HCT116 (cell line): ENCODE results near the gene CD28. TPM values are rescaled to one million over a fixed set of nuclear protein-coding genes. Genes with fewer than 3 reads are reported as not detected.

Source experiments
- ATAC-seq: fragments of 200-7000 bp; cut with Tn5 transposase; 2 replicates; pipeline ENCODE4 v1.9.1; 2020; ENCODE audit warnings: mild to moderate bottlenecking, moderate library complexity
- BruUV-seq: library from RNA; stranded (reverse); fragments of 400-500 nt; replicated peaks from 2 replicates; lab custom pipeline; 2021; lab: Mats Ljungman, UMichigan
- CTCF ChIA-PET: fragments of 300-600 bp; sonication (Branson Sonifier 250); formaldehyde crosslinking; loops from one replicate; lab custom pipeline; 2021; ENCODE audit warnings: antibody characterized with exemption; lab: Charles Lee
- POLR2A ChIA-PET: fragments of 300-600, 350-600 bp; sonication (Branson Sonifier 250); formaldehyde crosslinking; loops from one replicate; lab custom pipeline; 2021; ENCODE audit warnings: antibody characterized with exemption; lab: Charles Lee
- RAD21 ChIA-PET, 2 experiments: fragments of 300-600 bp; sonication (Branson Sonifier 250); formaldehyde crosslinking; loops; one replicate each; lab custom pipeline; 2023; ENCODE audit warnings: low total read pairs in 2 of 2; ENCODE audit not compliant: uncharacterized antibody in 2 of 2, unreplicated experiment in 2 of 2, low non-redundant PET in 1 of 2; lab: Charles Lee
- DNase-seq: peaks from one replicate; pipeline ENCODE4 v3.0.0-alpha.2; 2010; ENCODE audit warnings: low read depth, low spot score
- H2AFZ ChIP-seq: fragments of 200-600 bp; shearing (Covaris generic), sonication (generic); 2 replicates; pipeline ENCODE4 v1.6.1; 2017; ENCODE audit warnings: low read depth, mixed run types, mixed read lengths, antibody characterized with exemption, low read length; ENCODE audit not compliant: poor library complexity, severe bottlenecking
- H3K27ac ChIP-seq: 2 replicates; pipeline ENCODE4 v1.5.1; 2012; ENCODE audit warnings: low read depth, low read length
- H3K27me3 ChIP-seq: fragments of 200-600 bp; sonication (generic); 2 replicates; pipeline ENCODE4 v1.6.1; 2016; ENCODE audit warnings: mixed run types, low read length, mixed read lengths; ENCODE audit not compliant: insufficient read depth
- H3K36me3 ChIP-seq, 2 experiments: fragments of 200-500 bp in 1 of 2; fragments of 200-600 bp in 1 of 2; sonication (Bioruptor generic) in 1 of 2; sonication (generic) in 1 of 2; 2 replicates each; pipeline versions ENCODE4 v1.5.1 to v1.6.1; 2014 to 2016; ENCODE audit warnings: low read length in 2 of 2, inconsistent platforms in 1 of 2, mixed read lengths in 1 of 2, mixed run types in 1 of 2; ENCODE audit not compliant: insufficient read depth in 2 of 2, control insufficient read depth in 1 of 2
- H3K4me1 ChIP-seq, 2 experiments: fragments of 200-600 bp in 1 of 2; sonication (generic) in 1 of 2; 2 replicates each; pipeline versions ENCODE4 v1.5.1 to v1.6.1; 2012 to 2017; ENCODE audit warnings: low read length in 2 of 2, inconsistent platforms in 1 of 2, mild to moderate bottlenecking in 1 of 2, mixed read lengths in 1 of 2, mixed run types in 1 of 2, moderate library complexity in 1 of 2; ENCODE audit not compliant: insufficient read depth in 2 of 2, control insufficient read depth in 1 of 2
- H3K4me2 ChIP-seq: fragments of 200-600 bp; sonication (generic); 2 replicates; pipeline ENCODE4 v1.6.1; 2017; ENCODE audit warnings: mixed run types, low read length, mixed read lengths
- H3K4me3 ChIP-seq, 2 experiments: fragments of 200-600 bp in 1 of 2; sonication (generic) in 1 of 2; replicated peaks in 1 of 2; 2 replicates each; pipeline ENCODE4 v1.5.1; 2011 to 2016; ENCODE audit warnings: low read length in 2 of 2, control low read depth in 1 of 2, low read depth in 1 of 2, mild to moderate bottlenecking in 1 of 2, mixed read lengths in 1 of 2, mixed run types in 1 of 2
- H3K79me2 ChIP-seq: fragments of 200-600 bp; sonication (generic); 2 replicates; pipeline ENCODE4 v1.6.1; 2017; ENCODE audit warnings: mild to moderate bottlenecking, mixed run types, low read length, moderate library complexity, mixed read lengths; ENCODE audit not compliant: insufficient read depth
- H3K9ac ChIP-seq: fragments of 200-600 bp; sonication (generic); 2 replicates; pipeline ENCODE4 v1.6.1; 2016; ENCODE audit warnings: low read length, mixed read lengths
- H3K9me2 ChIP-seq: fragments of 200-600 bp; sonication (generic), shearing (Covaris generic); 2 replicates; pipeline ENCODE4 v1.6.1; 2017; ENCODE audit warnings: mixed run types, mild to moderate bottlenecking, moderate library complexity; ENCODE audit not compliant: insufficient read depth
- H3K9me3 ChIP-seq, 2 experiments: fragments of 200-500 bp in 1 of 2; fragments of 200-600 bp in 1 of 2; sonication (Bioruptor generic) in 1 of 2; sonication (generic) in 1 of 2; 2 replicates each; pipeline ENCODE4 v1.6.1; 2014 to 2017; ENCODE audit warnings: low read length in 2 of 2, mixed read lengths in 2 of 2, inconsistent platforms in 1 of 2, low read depth in 1 of 2, mild to moderate bottlenecking in 1 of 2, mixed run types in 1 of 2, moderate library complexity in 1 of 2; ENCODE audit not compliant: control insufficient read depth in 1 of 2, insufficient read depth in 1 of 2
- H4K20me1 ChIP-seq: fragments of 200-600 bp; sonication (generic), shearing (Covaris generic); 2 replicates; pipeline ENCODE4 v1.6.1; 2017; ENCODE audit warnings: mixed run types, mild to moderate bottlenecking, moderate library complexity; ENCODE audit not compliant: insufficient read depth
- CEBPB ChIP-seq: IDR thresholded peaks from 2 replicates; pipeline ENCODE4 v1.6.1; 2012; ENCODE audit warnings: low read depth
- ELF1 ChIP-seq: IDR thresholded peaks from 2 replicates; pipeline ENCODE4 v1.6.1; 2012; ENCODE audit warnings: low read depth, borderline replicate concordance
- JUND ChIP-seq: IDR thresholded peaks from 2 replicates; pipeline ENCODE4 v1.6.1; 2012
- POLR2AphosphoS5 ChIP-seq: IDR thresholded peaks from 2 replicates; pipeline ENCODE4 v1.6.1; 2011; ENCODE audit warnings: mild to moderate bottlenecking, low read depth, low read length, moderate library complexity
- SIN3A ChIP-seq: IDR thresholded peaks from 2 replicates; pipeline ENCODE4 v1.6.1; 2012; ENCODE audit warnings: low read depth
- ZFX ChIP-seq: fragments of 450-650 bp; IDR thresholded peaks from 2 replicates; pipeline ENCODE4 v1.6.1; 2017
- ZNF274 ChIP-seq: fragments of 200-500 bp; sonication (Bioruptor generic); IDR thresholded peaks from 2 replicates; pipeline ENCODE4 v1.6.1; 2014; ENCODE audit warnings: mild to moderate bottlenecking, low read depth, low read length, inconsistent platforms
- intact Hi-C: fragments of 100-400 bp; cut with micrococcal nuclease; formaldehyde crosslinking; loops from 2 replicates; pipeline ENCODE4 v1.10.0; 2022
- total RNA-seq: library from RNA; stranded (reverse); gene quantifications from one replicate; pipeline ENCODE4 v1.2.1, GENCODE V29; 2021; ENCODE audit not compliant: unreplicated experiment
- TF ChIP-seq, protein P1 (sequence below): IDR thresholded peaks from 2 replicates; pipeline ENCODE4 v1.6.1; 2012; ENCODE audit warnings: low read depth
- TF ChIP-seq, protein P2 (sequence below), 3 experiments: fragments of 200-600 bp in 1 of 3; sonication (generic) in 1 of 3; IDR thresholded peaks in 2 of 3; conservative IDR thresholded peaks in 1 of 3; 2 replicates each; pipeline ENCODE4 v1.5.1; 2012 to 2017; ENCODE audit warnings: low read depth in 2 of 3, low read length in 2 of 3, antibody characterized with exemption in 1 of 3, borderline replicate concordance in 1 of 3, control low read depth in 1 of 3, mild to moderate bottlenecking in 1 of 3, mixed read lengths in 1 of 3, mixed run types in 1 of 3, moderate library complexity in 1 of 3; ENCODE audit not compliant: insufficient read depth in 1 of 3

CD28 gene
- total RNA-seq, 1 experiment from 2014 or later = 0.37 TPM

DNA sequence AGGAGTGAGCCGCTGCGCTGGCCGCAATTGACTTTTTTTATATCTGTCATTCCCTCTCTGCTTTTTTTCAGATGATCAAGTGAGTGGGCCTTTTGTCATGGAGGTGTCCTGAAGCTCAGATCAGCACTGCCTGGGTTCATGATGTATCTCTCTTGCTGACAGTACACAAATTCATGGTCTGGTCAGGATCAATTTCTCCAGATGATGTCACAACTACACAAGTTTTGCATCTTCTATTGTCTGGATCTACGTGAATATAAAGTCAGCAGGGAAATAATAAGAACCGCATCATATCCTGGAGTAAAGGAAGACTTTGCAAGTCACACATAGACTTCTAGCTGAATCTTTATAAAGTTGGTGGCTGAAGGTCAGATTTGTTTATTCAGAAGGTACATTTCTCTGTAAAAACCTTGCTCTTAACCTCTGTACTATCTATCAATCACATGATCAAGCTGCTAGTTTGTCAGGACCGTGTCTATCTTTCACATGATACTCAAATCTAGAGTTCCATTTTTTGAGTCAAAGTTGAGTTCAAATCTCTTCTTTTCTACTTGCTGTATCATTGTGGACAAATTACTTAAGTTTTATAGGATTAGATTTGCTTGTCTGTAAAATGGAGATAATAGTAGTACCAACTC, 13.1 kb upstream of the CD28 start (continued):
- TF ChIP-seq, protein P1, sequence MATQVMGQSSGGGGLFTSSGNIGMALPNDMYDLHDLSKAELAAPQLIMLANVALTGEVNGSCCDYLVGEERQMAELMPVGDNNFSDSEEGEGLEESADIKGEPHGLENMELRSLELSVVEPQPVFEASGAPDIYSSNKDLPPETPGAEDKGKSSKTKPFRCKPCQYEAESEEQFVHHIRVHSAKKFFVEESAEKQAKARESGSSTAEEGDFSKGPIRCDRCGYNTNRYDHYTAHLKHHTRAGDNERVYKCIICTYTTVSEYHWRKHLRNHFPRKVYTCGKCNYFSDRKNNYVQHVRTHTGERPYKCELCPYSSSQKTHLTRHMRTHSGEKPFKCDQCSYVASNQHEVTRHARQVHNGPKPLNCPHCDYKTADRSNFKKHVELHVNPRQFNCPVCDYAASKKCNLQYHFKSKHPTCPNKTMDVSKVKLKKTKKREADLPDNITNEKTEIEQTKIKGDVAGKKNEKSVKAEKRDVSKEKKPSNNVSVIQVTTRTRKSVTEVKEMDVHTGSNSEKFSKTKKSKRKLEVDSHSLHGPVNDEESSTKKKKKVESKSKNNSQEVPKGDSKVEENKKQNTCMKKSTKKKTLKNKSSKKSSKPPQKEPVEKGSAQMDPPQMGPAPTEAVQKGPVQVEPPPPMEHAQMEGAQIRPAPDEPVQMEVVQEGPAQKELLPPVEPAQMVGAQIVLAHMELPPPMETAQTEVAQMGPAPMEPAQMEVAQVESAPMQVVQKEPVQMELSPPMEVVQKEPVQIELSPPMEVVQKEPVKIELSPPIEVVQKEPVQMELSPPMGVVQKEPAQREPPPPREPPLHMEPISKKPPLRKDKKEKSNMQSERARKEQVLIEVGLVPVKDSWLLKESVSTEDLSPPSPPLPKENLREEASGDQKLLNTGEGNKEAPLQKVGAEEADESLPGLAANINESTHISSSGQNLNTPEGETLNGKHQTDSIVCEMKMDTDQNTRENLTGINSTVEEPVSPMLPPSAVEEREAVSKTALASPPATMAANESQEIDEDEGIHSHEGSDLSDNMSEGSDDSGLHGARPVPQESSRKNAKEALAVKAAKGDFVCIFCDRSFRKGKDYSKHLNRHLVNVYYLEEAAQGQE = no peak
- TF ChIP-seq JUND (no peak), POLR2AphosphoS5 (no peak), ZFX (no peak), SIN3A (no peak)

DNA sequence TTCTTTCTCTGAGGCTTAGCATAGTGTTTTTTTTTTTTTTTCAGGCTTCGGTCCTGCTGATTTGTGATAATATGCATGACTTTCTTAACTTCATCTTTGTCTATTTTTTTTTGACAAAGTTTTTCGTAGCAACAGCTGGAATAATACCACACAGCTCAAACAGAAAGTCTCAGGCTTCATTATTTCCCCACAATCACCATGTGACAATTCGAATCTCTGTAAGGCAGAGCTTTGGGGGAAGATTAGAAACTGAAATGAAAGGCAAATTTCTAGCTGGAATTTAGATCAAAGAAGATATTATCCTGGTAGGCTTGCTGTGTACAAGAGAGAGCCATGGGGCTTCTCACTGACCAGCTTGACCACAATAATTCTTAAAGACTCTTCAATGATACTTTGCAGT, 12.2 kb upstream of the CD28 start:
- ATAC-seq = no peak

More for the DNA sequence above, 12.2 kb upstream of the CD28 start:
- no peaks in the 10 kb centered on the region for H3K4me1 ChIP-seq
- intact Hi-C loops = no loop called here
- H3K9me3 ChIP-seq = no peaks in the 10 kb centered on the region
- H3K79me2 ChIP-seq = no peaks in the 10 kb centered on the region
- no peak overlapping the region for H3K4me2 ChIP-seq
- ChIA-PET CTCF (no interaction called here), POLR2A (no interaction called here), RAD21 (no interaction called here)
- H3K9ac ChIP-seq = no peak overlapping the region
- no peaks in the 10 kb centered on the region for H3K9me2 ChIP-seq
- no peaks in the 10 kb centered on the region for H3K36me3 ChIP-seq
- H2AFZ ChIP-seq = no peak overlapping the region
- H3K4me3 ChIP-seq = no peak overlapping the region
- no peaks in the 10 kb centered on the region for H4K20me1 ChIP-seq
- H3K27ac ChIP-seq = no peak overlapping the region
- H3K27me3 ChIP-seq = no peaks in the 10 kb centered on the region
- TF ChIP-seq, protein P2, sequence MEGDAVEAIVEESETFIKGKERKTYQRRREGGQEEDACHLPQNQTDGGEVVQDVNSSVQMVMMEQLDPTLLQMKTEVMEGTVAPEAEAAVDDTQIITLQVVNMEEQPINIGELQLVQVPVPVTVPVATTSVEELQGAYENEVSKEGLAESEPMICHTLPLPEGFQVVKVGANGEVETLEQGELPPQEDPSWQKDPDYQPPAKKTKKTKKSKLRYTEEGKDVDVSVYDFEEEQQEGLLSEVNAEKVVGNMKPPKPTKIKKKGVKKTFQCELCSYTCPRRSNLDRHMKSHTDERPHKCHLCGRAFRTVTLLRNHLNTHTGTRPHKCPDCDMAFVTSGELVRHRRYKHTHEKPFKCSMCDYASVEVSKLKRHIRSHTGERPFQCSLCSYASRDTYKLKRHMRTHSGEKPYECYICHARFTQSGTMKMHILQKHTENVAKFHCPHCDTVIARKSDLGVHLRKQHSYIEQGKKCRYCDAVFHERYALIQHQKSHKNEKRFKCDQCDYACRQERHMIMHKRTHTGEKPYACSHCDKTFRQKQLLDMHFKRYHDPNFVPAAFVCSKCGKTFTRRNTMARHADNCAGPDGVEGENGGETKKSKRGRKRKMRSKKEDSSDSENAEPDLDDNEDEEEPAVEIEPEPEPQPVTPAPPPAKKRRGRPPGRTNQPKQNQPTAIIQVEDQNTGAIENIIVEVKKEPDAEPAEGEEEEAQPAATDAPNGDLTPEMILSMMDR (IDR thresholded peaks at IDR 0.05 in 2 of 3, conservative IDR thresholded peaks at IDR 0.05 in 1 of 3; ENCODE audit: borderline replicate concordance in 1 of 3, insufficient read depth in 1 of 3, low read depth in 2 of 3, low read length in 2 of 3) = no peak
- TF ChIP-seq ELF1 = no peak
- no peak for TF ChIP-seq ZNF274
- no peak for TF ChIP-seq JUND
- no peak for TF ChIP-seq CEBPB
- DNase-seq = no peak
- BruUV-seq = no TSS peak
